Tibial artery (tissue), 4 donors: ENCODE data around the gene CRMP1.
A peak's percentile ranks its signal among the peaks of the same experiment; 100 is the strongest.

Source experiments
- DNase-seq, 2 donors: peaks; one replicate each; pipeline ENCODE4 v3.0.0-alpha.2; 2019
- H3K27ac ChIP-seq, 2 donors: fragments of 200-600 bp; sonication (generic) in 1 of 2; 1 replicate in 1 of 2; 2 replicates in 1 of 2; pipeline ENCODE4 v1.5.1; 2018 to 2019; ENCODE audit warnings: mild to moderate bottlenecking in 1 of 2
- H3K27me3 ChIP-seq, 2 donors: fragments of 200-600 bp; sonication (generic) in 1 of 2; one replicate each; pipeline versions ENCODE4 v1.5.1 to v1.6.0; 2016 to 2019
- H3K36me3 ChIP-seq, 3 donors: fragments of 200-600 bp; sonication (generic) in 2 of 3; one replicate each; pipeline ENCODE4 v1.5.1; 2016 to 2019; ENCODE audit warnings: mild to moderate bottlenecking in 2 of 3
- H3K4me1 ChIP-seq, 4 donors: fragments of 200-600 bp; sonication (generic) in 2 of 4; 1 replicate in 3 of 4; 2 replicates in 1 of 4; pipeline ENCODE4 v1.5.1; 2016 to 2019
- H3K4me3 ChIP-seq, 2 donors: fragments of 200-600 bp; sonication (generic) in 1 of 2; 1 replicate in 1 of 2; 2 replicates in 1 of 2; pipeline ENCODE4 v1.5.1; 2018 to 2019; ENCODE audit warnings: mild to moderate bottlenecking in 2 of 2
- H3K9me3 ChIP-seq, 3 donors: fragments of 200-600 bp; sonication (generic) in 1 of 3; one replicate each; pipeline ENCODE4 v1.5.1; 2016 to 2019
- intact Hi-C: fragments of 100-400 bp; cut with DNase I; formaldehyde crosslinking; loops from one replicate; pipeline ENCODE4 v1.15.0; 2023; ENCODE audit warnings: low total_unique reads
- TF ChIP-seq, protein P1 (sequence below), 2 experiments: fragments of 200-600 bp in 1 of 2; fragments of 450-650 bp in 1 of 2; IDR thresholded peaks; one replicate each; pipeline ENCODE4 v1.5.1; 2017 to 2019; ENCODE audit warnings: antibody characterized with exemption in 2 of 2, mild to moderate bottlenecking in 1 of 2, moderate library complexity in 1 of 2

The CRMP1 gene

DNA sequence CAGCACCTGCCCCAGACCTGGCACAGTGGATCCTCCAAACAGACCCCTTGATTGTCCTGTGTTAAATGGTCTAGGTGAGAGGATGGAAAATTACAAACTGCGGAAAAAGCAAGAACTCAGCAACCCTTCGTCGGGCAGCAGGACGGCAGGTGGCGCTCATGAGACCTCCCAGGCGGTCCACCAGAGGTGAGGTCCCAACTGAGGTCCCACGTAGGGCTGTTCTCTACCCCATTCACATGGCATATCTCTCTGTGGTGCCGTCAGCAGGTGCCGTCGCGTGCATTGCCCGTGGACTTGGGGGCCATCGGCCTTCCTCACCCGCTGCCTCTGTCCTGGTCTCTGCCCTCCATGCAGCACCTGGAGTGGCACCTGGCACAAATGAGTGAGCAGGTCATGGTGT is 88.2 kb downstream of the CRMP1 start:
- DNase-seq, result no peak
- Histone ChIP-seq H3K9me3 (no peaks in the 10 kb centered on the region), H3K4me3 (no peak overlapping the region), H3K36me3 (peaks cover 45 to 96% (median 75%) of the 10 kb centered on the region in 3 donors), H3K27me3 (no peaks in the 10 kb centered on the region), H3K27ac (no peak overlapping the region), H3K4me1 (no peaks in the 10 kb centered on the region)
- intact Hi-C loops, result no loop called here
- TF ChIP-seq, protein P1, sequence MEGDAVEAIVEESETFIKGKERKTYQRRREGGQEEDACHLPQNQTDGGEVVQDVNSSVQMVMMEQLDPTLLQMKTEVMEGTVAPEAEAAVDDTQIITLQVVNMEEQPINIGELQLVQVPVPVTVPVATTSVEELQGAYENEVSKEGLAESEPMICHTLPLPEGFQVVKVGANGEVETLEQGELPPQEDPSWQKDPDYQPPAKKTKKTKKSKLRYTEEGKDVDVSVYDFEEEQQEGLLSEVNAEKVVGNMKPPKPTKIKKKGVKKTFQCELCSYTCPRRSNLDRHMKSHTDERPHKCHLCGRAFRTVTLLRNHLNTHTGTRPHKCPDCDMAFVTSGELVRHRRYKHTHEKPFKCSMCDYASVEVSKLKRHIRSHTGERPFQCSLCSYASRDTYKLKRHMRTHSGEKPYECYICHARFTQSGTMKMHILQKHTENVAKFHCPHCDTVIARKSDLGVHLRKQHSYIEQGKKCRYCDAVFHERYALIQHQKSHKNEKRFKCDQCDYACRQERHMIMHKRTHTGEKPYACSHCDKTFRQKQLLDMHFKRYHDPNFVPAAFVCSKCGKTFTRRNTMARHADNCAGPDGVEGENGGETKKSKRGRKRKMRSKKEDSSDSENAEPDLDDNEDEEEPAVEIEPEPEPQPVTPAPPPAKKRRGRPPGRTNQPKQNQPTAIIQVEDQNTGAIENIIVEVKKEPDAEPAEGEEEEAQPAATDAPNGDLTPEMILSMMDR (IDR thresholded peaks at IDR 0.05), result no peak

- Histone ChIP-seq H3K4me1 (no peaks in the 10 kb centered on the region), H3K9me3 (no peaks in the 10 kb centered on the region), H3K27ac (no peak overlapping the region), H3K36me3 (peaks cover 33 to 96% (median 69%) of the 10 kb centered on the region in 3 donors), H3K27me3 (no peaks in the 10 kb centered on the region), H3K4me3 (no peak overlapping the region)
- intact Hi-C loops, result no loop called here
- TF ChIP-seq, protein P1 (IDR thresholded peaks at IDR 0.05), result no peak
- DNase-seq, result peak in 1 of 2 donors; percentile 11
Observed at GRCh38 chr4:5802565-5802964, 90.3 kb downstream of the CRMP1 start.

- H3K4me3 ChIP-seq, result no peak overlapping the region
- TF ChIP-seq, protein P1 (IDR thresholded peaks at IDR 0.05), result no peak
- no peaks in the 10 kb centered on the region for H3K4me1 ChIP-seq
- H3K36me3 ChIP-seq, result peaks cover 37 to 96% (median 69%) of the 10 kb centered on the region in 3 donors
- DNase-seq, result peak in 1 of 2 donors; percentile 7
- intact Hi-C loops, result no loop called here
- no peaks in the 10 kb centered on the region for H3K27me3 ChIP-seq
- no peak overlapping the region for H3K27ac ChIP-seq
- no peaks in the 10 kb centered on the region for H3K9me3 ChIP-seq
Observed at GRCh38 chr4:5801696-5802095, 91.2 kb downstream of the CRMP1 start.

GRCh38 chr4:5800496-5800895 is 92.4 kb downstream of the CRMP1 start:
- Histone ChIP-seq H3K4me1 (no peaks in the 10 kb centered on the region), H3K27me3 (no peaks in the 10 kb centered on the region), H3K27ac (no peak overlapping the region), H3K36me3 (peaks cover 37 to 96% (median 71%) of the 10 kb centered on the region in 3 donors), H3K4me3 (no peak overlapping the region), H3K9me3 (no peaks in the 10 kb centered on the region)
- TF ChIP-seq, protein P1 (IDR thresholded peaks at IDR 0.05), result no peak
- intact Hi-C loops, result no loop called here
- DNase-seq, result peak in 1 of 2 donors; percentile 43

GRCh38 chr4:5799406-5799805 is 93.5 kb downstream of the CRMP1 start:
- no peaks in the 10 kb centered on the region for H3K27me3 ChIP-seq
- no peak overlapping the region for H3K4me3 ChIP-seq
- TF ChIP-seq, protein P1 (IDR thresholded peaks at IDR 0.05), result no peak
- intact Hi-C loops, result no loop called here
- H3K4me1 ChIP-seq, result no peaks in the 10 kb centered on the region
- H3K27ac ChIP-seq, result no peak overlapping the region
- no peak for DNase-seq
- H3K36me3 ChIP-seq, result peaks cover 43 to 94% (median 71%) of the 10 kb centered on the region in 3 donors
- H3K9me3 ChIP-seq, result no peaks in the 10 kb centered on the region

- Histone ChIP-seq H3K4me1 (no peaks in the 10 kb centered on the region), H3K27ac (no peak overlapping the region), H3K27me3 (no peaks in the 10 kb centered on the region), H3K4me3 (no peak overlapping the region), H3K36me3 (peaks cover 42 to 90% (median 68%) of the 10 kb centered on the region in 3 donors), H3K9me3 (no peaks in the 10 kb centered on the region)
- TF ChIP-seq, protein P1 (IDR thresholded peaks at IDR 0.05), result no peak
- intact Hi-C loops, result no loop called here
- no peak for DNase-seq
Observed at GRCh38 chr4:5798946-5799345, 93.9 kb downstream of the CRMP1 start.
